Forelimb muscle (tissue), 1 donor: ENCODE measurements around the gene APBB1IP. TPM values are rescaled to one million over a fixed set of nuclear protein-coding genes. Genes with fewer than 3 reads are reported as not detected.
"Not testable (repeated sequence)": the region's sequence is repeated elsewhere in the genome, so short reads cannot be mapped to it uniquely, and the experiment has no call there.

ENCODE experiments used
- DNase-seq: peaks from one replicate; pipeline ENCODE4 v3.0.0-alpha.2; 2013; ENCODE audit warnings: low read depth
- polyA plus RNA-seq: library from polyadenylated mRNA; unstranded; fragments of 120-200 nt; gene quantifications from one replicate; pipeline ENCODE4 v1.2.1, GENCODE V29; 2013; ENCODE audit not compliant: insufficient read length

The APBB1IP gene
- polyA plus RNA-seq, 1 donor = 1.6 TPM

- DNase-seq = no peak
Measured at GRCh38 chr10:26477501-26477900, 39.4 kb downstream of the APBB1IP start.

GRCh38 chr10:26478061-26478460, 39.9 kb downstream of the APBB1IP start:
- DNase-seq = no peak

DNA sequence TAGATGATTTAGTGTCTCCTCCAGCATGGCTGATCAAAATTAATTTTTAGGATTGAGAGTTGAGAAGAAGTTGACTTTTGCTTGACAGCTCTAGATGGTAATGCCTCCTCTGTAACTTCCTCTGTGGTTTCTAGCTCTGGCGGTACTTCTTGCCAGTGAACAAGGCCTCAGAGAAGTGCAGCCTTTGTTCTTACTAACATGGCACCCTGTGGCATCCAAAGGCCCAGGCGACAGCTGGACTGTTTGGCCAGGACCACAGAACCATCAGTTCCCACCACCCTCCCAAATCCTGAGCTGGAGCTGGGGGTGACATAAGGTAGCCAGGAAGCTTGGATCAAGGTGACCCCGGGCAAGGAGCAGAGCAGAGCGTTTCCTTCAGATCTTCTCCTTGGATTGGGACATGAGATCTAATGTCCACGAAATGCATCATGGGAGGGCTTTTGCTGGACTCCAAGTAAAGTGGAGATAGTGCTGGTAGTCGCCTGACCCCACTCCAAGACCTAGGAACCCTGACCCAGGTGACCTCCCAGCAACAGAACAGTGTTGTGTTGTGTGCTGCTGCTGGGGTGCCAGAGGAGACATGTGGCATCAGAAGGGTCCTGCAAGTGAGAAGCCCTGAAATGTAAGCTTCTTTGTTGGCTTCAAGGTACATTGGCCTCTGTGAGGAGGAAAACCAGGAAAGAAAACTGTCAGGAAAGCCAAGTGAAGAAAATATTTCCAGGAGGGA, 41.8 kb downstream of the APBB1IP start:
- no peak for DNase-seq

GRCh38 chr10:26481315-26481692, 43.2 kb downstream of the APBB1IP start:
- DNase-seq = no peak

DNA sequence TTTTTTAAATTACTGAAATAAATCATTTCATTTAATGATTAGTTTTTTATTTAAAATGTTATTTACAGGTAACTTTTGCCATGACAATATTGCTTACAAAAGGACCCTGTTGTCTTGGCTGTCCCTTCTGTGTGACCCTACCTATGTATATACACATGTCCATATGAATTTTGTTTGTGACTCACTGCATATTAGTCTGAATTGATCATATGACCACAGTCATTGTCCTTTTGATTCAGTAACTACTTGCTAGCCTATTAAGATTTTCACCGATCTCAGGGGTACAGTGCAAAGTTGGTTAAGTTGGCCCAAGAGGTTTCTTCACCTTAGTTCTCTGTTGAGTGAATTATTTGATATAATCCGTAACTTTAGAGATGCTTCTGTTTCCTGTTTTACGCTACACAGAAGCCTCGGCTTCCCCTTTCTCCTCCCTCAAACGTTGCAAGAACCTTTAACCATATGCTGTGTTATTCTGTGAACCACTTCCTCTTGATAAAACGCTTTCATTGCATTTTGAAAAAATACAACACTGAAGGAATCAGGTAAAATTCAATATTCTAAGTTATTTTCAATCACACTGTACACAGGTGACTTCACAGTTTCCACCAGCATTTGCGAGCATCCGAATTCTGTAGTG, 43.9 kb downstream of the APBB1IP start:
- no peak for DNase-seq

- DNase-seq = no peak
Measured at GRCh38 chr10:26483554-26483953, 45.4 kb downstream of the APBB1IP start.

DNA sequence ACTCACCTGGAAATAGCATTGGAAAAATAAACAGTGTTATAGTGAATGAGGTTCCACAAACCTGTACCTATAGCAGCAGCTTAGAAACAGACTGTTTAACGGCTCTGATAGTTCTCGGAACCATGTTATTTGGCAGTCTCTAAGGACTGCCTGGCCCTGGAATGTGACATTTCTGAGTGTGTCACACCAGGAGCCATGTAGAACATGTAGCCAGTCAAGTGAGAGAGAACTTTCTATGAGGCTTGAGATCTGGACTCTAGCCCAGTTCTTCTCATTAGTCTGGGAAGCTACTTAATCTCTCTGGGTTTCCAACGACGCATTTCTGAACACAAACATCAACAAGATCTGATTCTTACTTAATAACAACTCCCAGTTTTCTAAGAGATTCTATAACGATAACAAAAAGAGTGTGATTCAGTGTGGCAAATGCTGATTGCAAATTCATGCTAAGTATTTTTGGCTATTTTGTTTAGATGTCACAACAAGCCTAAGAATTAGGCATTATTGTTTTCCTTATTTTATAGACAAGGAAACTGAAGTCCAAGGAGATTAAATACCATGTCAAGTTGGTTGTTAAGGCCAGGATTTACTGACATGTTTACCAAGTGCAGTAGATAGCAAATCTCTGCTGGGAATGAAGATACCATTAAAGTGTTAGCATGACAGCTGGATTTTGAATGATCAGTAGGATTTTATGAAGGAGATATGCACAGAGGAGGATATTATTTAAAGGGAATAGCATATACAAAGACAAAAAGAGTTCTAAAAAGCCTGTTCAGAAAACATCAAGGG, 47.2 kb downstream of the APBB1IP start:
- DNase-seq = no peak

- peak; percentile 62 for DNase-seq
Measured at GRCh38 chr10:26486304-26486703, 48.2 kb downstream of the APBB1IP start.

GRCh38 chr10:26486990-26487850, 49.1 kb downstream of the APBB1IP start:
- peak; percentile 77 for DNase-seq

GRCh38 chr10:26488344-26488743, 50.2 kb downstream of the APBB1IP start:
- DNase-seq = no peak

- DNase-seq = no peak
Measured at GRCh38 chr10:26489081-26489480, 50.9 kb downstream of the APBB1IP start.

GRCh38 chr10:26490367-26490766, 52.2 kb downstream of the APBB1IP start:
- DNase-seq = not testable (repeated sequence)

DNA sequence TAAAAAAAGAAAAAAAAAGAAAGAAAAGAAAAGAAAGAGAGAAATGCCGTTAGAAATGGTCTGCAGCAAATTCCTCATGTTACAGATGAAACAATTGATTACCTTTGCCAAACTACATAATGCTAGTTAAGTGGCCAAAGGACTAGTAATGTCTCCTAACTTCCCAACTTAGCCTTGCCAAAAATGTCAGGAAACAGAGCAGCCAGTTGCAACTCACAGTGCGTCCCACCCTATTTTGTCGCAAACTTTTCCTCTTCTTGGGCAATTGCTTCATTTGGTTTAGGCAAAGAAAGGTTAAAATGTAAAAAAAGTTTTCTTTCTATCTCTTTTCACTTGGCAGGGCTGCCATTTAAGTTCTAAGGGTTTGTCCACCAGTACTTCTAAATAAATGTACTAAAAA, 53.1 kb downstream of the APBB1IP start:
- DNase-seq = no peak

GRCh38 chr10:26491934-26492333, 53.8 kb downstream of the APBB1IP start:
- DNase-seq = no peak

DNA sequence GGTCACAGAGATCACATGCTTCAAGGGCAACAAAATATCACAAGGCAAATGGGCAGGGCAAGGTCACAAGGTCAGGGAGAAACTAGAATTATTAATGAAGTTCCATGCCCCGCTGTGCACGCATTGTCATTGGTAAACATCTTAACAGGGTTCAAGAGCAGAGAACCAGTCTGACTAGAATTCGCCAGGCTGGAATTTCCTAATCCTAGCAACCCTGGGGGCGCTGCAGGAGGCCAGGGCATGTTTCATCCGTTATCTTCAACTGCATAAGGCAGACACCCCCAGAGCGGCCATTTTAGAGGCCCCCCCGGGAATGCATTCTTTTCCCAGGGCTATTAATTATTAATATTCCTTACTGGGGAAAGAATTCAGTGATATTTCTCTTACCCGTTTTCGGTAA, 54.6 kb downstream of the APBB1IP start:
- DNase-seq = not testable (repeated sequence)

DNA sequence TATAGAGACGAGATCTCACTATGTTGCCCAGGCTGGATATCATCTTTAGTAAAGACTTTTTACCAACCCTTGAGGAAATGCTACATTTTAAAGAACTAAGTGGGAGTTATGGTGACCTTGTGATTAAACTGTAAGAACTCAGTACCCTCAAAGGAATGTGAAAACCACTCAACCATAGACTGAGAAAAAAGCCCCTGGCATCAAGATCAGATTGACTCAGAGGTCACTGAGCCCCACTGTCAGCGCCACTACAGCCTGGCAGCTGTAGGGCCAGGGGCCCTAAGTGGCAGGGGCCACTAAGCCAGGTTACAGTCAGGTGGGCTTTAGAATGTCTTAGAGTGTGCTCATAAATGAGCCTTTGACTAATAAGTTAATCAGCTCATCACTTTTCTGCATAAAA, 55.9 kb downstream of the APBB1IP start:
- no peak for DNase-seq

DNA sequence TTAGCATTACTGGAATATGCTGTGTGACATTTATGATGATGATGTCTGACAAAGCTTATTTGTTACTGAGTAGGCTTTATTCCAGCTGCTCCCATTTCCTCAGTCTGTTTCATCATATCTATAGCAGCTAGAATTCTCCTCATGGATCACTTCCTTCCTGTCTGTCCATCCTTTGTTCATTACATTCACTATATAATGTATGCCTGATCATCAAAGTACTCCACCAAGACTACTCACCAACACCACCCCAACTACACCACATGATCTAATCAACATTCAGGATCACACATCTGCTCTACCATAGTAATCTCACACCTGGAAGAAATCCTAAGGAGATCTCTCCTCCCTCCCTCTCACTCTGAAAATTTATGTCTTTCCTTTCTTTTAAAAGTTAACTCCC, 61.3 kb downstream of the APBB1IP start:
- no peak for DNase-seq

DNA sequence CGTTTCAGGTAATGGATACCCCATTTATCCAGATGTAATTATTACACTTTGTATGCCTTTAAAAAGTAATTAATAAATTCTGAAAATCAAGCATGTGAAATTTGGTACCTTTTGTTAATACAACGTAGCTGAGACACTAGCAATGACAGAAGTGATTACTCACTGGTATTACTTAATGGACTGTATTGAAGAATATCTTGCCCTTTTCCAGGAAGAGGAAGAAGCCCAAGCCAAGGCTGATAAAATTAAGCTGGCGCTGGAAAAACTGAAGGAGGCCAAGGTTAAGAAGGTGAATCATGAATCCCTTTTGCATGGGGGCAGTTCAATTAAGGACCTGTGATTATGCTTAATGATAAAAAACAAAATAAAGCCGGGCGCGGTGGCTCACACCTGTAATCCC, 64.8 kb downstream of the APBB1IP start:
- no peak for DNase-seq

DNA sequence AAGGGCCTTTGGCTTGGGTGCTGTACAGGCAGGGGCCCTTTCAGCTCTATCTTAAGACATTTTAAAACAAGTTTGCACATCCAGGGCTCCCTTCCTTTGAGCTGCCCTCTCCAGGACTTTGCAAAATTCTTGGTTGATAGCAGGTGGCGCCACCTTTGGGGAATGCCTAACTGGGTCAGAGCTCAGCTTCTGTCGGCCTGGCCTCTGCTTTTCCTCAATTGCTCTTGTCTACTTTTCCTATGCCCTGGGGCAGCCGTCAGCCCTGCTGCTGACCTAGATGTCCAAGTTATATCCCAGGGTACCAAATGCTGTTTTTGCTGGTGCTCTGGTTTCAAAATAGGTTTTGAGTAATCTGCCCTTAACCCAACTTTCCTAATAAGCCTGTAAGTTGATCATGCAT, 65.8 kb downstream of the APBB1IP start:
- DNase-seq = no peak

- not testable (repeated sequence) for DNase-seq
Measured at GRCh38 chr10:26504429-26504828, 66.3 kb downstream of the APBB1IP start.

GRCh38 chr10:26505491-26505890, 67.3 kb downstream of the APBB1IP start:
- DNase-seq = no peak

DNA sequence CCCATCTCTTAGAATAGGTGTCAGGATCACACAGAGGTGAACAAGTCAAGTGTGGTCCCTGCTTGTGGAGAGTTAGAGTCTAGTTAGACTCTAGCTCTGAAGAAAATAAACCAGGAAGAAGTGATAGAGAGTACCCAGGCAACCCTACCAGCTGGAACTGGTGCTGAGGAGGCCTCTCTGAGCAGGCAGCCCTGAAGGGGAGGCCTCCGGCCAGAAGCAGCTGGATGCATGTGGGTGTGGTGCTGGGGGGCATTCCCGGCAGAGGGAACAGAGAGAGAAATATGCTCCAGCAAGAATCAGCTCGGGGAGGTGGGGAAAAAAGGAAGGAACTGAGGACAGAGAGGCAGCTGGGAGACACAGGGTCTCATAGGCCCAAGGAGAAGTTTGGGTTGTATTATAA, 68.6 kb downstream of the APBB1IP start:
- DNase-seq = no peak
